HG02798 (cell line): ENCODE data around the gene VAC14.

Experiments
- ATAC-seq: cut with Tn5 transposase; IDR thresholded peaks from one replicate; pipeline ENCODE4 v1.9.1; 2021; ENCODE audit warnings: mild to moderate bottlenecking; ENCODE audit not compliant: unreplicated experiment, poor library complexity

Gene VAC14

GRCh38 chr16:70788668-70789594 is 12.0 kb downstream of the VAC14 start:
- peak; percentile 26 for ATAC-seq

DNA sequence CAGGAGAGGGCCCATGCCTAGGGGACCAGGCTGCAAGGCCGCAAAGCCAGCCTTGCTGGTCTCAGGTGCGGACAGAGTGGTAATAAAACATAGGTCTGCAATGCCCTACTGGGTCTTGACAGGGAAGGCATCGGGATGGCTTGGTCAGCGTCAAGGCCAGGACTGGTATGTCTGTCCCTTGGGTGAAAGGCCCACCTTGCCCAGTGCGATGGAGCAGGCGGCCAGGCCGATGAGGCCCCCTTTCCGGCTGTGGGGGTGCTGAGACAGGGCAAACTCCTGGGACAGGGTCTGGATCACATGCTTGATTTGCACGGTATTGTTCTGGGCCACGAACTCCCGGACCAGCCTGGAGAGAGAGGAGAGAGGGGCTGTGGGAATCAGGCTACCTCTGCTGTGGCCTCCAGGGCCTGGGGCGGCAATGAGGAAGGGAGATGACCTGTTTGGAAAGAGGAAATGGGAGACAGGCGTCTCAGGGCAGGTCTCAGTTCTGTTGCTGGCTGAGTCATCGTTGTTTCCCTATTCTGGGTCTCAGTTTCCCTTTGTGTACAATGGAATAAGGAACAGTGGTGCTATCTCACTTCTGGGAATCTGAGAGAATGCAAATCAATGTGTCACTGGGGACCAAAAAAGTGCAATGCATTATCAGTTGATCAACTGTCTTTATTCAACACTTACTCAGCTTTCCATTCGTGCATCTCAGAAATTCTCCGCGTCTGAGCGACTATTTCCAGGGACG is 14.8 kb downstream of the VAC14 start:
- ATAC-seq = no peak

DNA sequence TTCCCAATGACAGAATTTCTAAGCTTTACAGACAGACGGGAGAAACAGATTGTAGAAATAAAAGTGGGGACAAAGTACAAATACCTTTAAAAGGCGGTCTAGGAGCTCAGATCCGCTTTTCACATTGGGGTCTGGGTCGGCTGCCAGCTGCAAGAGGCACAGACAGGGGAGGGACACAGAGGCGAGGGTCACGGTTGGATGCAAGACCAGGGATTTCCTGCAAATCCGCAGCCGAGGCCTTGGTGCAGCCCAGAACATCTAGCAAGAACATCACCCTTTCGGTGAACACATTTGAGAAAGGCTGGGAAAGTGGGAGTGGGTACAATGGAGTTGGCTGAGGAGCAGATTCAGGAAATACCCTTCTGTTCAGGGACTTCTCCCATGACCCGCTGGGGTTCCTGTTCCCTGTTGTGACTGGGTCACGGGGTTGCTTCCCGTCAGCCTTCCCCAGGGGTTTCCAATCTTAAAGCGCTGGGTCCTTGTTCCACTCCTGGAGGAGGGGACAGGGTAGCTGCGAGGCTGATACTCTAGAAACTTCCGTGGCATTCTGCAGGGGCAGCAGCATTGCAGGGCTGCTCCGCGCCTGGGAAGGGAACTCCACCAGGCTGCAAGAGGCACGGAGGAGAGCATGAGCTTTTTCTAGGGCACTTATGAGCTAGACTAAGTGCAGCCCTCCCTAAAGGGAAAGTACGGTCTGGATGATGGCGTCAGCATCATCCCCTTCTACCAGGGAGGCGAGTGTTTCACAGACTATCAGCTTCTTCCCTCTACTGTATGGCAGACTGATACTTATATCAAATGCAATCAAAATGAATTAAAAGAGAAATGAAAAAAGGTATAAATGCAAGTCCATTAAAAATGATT is 16.0 kb downstream of the VAC14 start:
- ATAC-seq = no peak

- no peak for ATAC-seq
Observed at GRCh38 chr16:70782237-70782636, 18.7 kb downstream of the VAC14 start.

DNA sequence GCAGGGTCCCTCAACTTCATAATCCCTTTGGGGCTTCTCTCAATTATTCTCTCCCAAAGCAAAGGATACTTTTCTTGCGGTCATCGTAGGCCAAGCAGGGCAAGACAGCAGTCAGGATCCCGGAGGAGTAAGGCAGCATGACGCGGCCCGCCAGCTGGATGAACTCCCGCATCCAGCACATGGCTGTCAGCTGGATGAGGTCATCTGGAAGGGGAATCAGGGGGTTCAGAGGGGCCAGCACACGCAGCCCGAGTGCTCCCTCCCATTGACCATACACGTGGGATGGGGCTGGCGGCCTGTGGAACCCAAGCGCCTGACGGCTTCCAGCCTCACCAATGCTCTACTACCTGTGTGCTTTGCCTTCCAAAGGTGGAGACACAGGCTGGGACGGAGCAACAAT is 19.2 kb downstream of the VAC14 start:
- no peak for ATAC-seq

- no peak for ATAC-seq
Observed at GRCh38 chr16:70780546-70780945, 20.4 kb downstream of the VAC14 start.

DNA sequence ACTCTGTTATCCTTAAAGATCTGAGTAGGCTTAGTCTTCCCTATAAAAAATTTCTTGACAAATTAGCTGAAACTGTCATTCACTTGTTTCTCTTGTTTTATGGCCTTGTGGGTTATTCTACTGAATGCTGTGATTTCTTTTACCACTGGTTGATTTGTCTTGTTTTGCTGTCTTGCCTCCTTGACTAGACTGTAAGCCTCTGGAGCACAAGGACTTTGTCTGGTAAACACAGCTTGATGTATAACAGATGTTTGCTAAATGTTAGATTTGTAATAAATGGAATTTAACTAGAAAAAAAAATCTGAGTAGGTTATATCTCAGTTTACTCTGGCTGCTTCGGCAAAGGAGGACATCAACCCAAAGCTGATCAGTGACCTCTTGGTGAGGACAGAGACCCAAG is 21.6 kb downstream of the VAC14 start:
- ATAC-seq = no peak

GRCh38 chr16:70778901-70779309 is 22.1 kb downstream of the VAC14 start:
- no peak for ATAC-seq

DNA sequence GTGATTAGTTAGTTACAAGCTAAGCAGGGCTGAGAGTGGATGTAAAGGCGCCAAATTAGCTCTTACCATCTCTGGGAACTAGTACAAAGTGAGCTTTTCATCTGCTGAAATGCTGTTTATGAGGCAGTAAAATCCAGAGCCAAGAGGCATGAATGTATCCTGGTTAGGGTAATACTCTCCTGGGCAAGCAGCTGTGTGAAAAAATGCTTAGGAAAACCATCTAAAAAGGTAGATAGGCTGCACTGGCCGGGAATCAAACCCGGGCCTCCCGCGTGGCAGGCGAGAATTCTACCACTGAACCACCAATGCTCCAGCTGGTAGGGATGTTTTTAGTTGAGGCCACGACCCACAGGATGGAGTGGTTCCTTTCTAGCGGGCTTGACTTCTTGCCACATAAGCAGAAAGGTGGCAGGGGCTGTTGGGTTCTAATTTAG is 23.0 kb downstream of the VAC14 start:
- ATAC-seq = no peak

GRCh38 chr16:70777496-70777895 is 23.5 kb downstream of the VAC14 start:
- ATAC-seq = no peak

DNA sequence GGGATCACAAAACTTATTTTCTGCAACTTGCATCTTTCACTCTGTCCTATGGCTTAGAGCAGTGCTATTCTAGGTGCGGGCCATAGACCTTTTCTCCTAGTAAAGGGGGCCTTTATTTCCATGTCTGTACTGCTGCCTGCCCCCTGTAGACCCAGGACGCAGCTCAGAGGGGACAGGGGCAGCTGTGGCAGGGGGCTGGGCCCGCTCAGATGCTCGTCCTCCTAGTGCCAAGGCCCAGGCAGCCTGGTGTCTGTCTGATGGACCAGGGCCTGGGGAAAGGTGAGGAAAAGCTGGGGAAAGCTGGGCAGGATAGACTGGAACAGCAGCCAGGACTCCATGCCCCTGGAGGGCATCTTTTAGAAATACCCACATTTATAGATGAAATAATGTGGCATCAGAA is 25.6 kb downstream of the VAC14 start:
- ATAC-seq = no peak

DNA sequence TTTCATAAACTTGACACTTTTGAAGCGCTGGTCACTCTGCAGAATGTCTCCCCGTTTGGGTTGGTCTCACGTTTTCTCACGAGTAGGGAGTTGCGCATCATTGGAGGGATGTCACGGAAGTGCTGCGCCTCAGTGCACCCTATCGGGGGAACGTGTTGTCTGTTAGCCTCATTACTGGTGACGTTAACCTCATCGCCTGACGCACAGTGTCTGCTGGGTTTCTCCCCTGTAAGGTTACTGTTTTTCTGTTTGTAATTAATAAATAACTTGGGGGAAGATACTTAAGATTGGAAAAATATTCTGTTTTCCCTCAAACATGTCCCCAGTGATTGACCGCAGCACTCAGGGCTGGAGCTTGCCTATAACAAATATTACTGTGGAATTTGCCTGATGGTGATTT is 26.7 kb downstream of the VAC14 start:
- no peak for ATAC-seq

- ATAC-seq = no peak
Observed at GRCh38 chr16:70772493-70772892, 28.5 kb downstream of the VAC14 start.

DNA sequence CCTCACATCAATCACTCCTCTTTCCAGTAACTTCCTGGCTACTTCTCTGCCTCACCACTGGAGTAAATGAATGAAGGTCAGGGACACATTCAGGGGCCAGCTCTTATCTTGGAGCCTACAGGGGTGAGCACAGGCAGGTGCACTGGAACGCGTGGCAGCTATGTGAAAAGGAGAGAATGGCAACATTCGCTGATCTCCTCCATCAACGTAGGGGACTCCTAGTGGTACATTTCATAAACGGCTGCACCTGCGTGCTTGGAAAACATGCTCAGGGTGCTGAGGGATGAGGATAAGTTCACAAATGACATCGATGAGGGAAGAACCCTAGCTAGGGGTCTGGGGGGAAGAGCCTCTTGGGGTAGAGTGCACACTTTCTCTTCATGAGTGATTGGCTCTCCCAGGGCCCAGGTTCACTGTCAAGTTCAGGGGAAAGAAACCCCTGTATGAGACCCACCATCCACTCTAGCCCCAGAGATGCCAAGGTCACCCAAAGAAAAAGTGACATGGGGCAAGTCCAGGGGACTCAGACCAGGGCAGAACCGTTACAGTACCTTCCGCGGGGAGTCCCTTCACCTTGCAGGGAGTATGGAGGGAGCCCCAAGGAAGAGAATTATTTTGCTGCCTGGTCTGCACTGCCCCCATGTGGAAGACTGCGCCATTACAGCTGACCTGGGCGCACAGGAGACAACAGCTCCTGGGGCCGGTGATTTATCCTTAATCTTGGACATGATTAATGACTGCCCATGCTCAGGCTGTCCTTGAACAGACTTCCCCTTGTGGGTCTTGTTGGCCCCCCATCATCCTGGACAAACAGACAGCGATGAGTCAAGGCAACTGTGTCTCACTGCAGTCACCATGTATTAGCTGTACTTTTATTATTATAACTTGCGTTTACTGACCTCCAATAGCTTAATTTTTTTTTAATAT is 30.1 kb downstream of the VAC14 start:
- peak; percentile 63 for ATAC-seq

GRCh38 chr16:70770291-70770625 is 30.7 kb downstream of the VAC14 start:
- no peak for ATAC-seq

GRCh38 chr16:70769761-70770160 is 31.2 kb downstream of the VAC14 start:
- ATAC-seq = no peak

DNA sequence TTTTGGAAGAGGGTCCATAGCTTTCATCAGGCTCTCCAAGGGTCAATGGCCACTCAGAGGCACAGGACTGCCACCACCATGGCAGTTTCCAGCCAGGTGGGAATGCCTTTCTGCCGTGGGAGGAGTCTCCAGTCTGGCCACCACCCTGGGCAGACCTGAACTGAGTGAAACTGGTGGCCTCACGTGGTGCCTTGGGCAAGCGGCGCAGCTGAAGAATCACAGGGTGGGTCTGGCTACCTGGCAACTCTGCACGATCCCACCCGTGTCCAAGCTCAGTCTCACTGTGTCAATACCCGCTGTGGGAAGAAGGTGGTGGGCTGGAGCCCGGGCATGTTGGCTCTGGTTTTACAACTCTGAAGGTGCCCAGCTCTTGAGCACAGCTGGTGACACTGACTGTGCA is 31.8 kb downstream of the VAC14 start:
- ATAC-seq = no peak

DNA sequence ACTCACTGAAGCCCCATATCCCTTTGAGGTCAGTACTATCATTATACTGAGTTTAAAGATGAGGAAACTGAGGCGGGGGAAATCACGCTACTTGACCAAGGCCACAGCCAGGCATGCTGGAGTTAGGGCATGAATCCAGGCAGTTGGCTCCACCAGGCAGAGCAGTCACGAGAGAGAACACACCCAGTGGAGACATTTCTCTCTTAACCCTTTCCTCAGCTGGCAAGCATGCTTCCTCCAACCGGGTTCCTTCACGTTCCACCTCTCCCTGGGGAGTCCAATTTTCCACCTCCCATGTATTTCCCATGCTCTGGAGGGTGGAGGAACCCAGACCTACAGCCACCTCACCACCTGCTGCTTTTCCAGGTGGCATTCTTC is 32.8 kb downstream of the VAC14 start:
- ATAC-seq = no peak

DNA sequence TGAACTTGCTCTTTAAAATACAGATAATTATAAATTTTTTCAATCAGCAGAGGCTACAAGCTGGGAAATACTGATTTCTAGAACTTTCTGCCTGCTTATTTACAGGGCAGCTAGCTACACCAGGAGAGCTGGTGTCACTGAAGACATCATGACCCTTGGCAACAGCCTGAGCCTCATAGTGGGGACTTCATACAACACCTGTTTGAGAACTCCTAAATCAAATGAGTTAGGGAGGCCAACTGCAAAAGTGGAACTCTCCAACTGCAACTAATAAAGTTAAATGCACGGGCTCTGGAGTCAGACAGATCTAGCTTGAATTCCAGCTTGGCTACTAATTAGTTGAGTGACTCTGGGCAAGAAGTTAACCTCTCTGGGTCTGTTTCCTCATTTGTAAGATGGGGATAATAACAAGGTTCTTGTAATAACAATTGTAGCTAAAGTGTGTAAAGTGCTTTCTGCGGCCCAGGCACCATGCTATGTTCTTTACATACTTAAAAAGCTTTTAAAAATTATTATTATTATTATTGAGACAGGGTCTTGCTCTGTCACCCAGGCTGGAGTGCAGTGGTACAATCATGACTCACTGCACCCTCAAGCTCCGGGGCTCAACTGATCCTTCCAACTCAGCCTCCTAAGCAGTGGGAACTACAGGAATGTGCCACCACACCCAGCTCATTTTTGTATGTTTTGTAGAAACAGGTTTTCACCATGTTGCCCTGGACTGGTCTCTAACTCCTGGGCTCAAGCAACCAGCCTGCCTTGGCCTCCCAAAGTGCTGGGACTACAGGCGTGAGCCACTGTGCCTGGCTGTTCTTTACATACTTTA is 33.4 kb downstream of the VAC14 start:
- ATAC-seq = no peak
